MM.1S (cell line): Measurements from ENCODE around the gene CARMIL1.

ENCODE experiments used
- DNase-seq: peaks from one replicate; pipeline ENCODE4 v3.0.0-alpha.2; 2015
- H2AFZ ChIP-seq: fragments of 300-600 bp; sonication (generic); 2 replicates; pipeline ENCODE4 v1.6.0; 2016; ENCODE audit warnings: antibody characterized with exemption, low read length
- H3F3A ChIP-seq: fragments of 300-600 bp; sonication (generic); 2 replicates; pipeline ENCODE4 v1.6.1; 2016; ENCODE audit warnings: mild to moderate bottlenecking, antibody characterized with exemption, low read length, moderate library complexity, mixed read lengths; ENCODE audit not compliant: insufficient read depth
- H3K27ac ChIP-seq: fragments of 300-600 bp; sonication (generic); 2 replicates; pipeline ENCODE4 v1.5.1; 2016; ENCODE audit warnings: mild to moderate bottlenecking, low read length
- H3K27me3 ChIP-seq: fragments of 300-600 bp; sonication (generic); replicated peaks from 2 replicates; pipeline ENCODE4 v1.6.0; 2016; ENCODE audit warnings: low read length; ENCODE audit not compliant: insufficient read depth
- H3K36me3 ChIP-seq: fragments of 300-600 bp; sonication (generic); replicated peaks from 2 replicates; pipeline ENCODE4 v1.6.1; 2016; ENCODE audit warnings: mild to moderate bottlenecking, low read length, mixed read lengths; ENCODE audit not compliant: insufficient read depth
- H3K4me1 ChIP-seq: fragments of 300-600 bp; sonication (generic); 2 replicates; pipeline ENCODE4 v1.6.1; 2016; ENCODE audit warnings: low read length, mixed read lengths
- H3K4me2 ChIP-seq: fragments of 300-600 bp; sonication (generic); 2 replicates; pipeline ENCODE4 v1.6.0; 2016; ENCODE audit warnings: low read depth, low read length
- H3K4me3 ChIP-seq: fragments of 300-600 bp; sonication (generic); 2 replicates; pipeline ENCODE4 v1.5.1; 2016; ENCODE audit warnings: low read length, mixed read lengths
- H3K79me2 ChIP-seq: fragments of 300-600 bp; sonication (generic); 2 replicates; pipeline ENCODE4 v1.6.1; 2016; ENCODE audit warnings: mixed run types, low read length, mixed read lengths
- H3K9ac ChIP-seq: fragments of 300-600 bp; sonication (generic); 2 replicates; pipeline ENCODE4 v1.6.1; 2016; ENCODE audit warnings: low read length, mixed read lengths
- H3K9me2 ChIP-seq: fragments of 300-600 bp; sonication (generic); replicated peaks from 2 replicates; pipeline ENCODE4 v1.6.1; 2016; ENCODE audit warnings: mild to moderate bottlenecking, low read length, mixed read lengths; ENCODE audit not compliant: insufficient read depth
- H3K9me3 ChIP-seq: fragments of 300-600 bp; sonication (generic); replicated peaks from 2 replicates; pipeline ENCODE4 v1.6.1; 2016; ENCODE audit warnings: mild to moderate bottlenecking, low read length, mixed read lengths; ENCODE audit not compliant: insufficient read depth
- H4K20me1 ChIP-seq: fragments of 300-600 bp; sonication (generic); 2 replicates; pipeline ENCODE4 v1.6.1; 2016; ENCODE audit warnings: mild to moderate bottlenecking, low read length, moderate library complexity, mixed read lengths; ENCODE audit not compliant: insufficient read depth
- CTCF ChIP-seq: fragments of 300-600 bp; sonication (generic); IDR thresholded peaks from 2 replicates; pipeline ENCODE4 v1.5.1; 2016; ENCODE audit warnings: antibody characterized with exemption, low read length, mixed read lengths
- EZH2 ChIP-seq: fragments of 300-600 bp; sonication (generic); optimal IDR thresholded peaks from 2 replicates; pipeline ENCODE3; 2017; ENCODE audit warnings: low read depth, mild to moderate bottlenecking, antibody characterized with exemption, low read length, mixed read lengths
- EZH2phosphoT487 ChIP-seq: fragments of 300-600 bp; sonication (generic); IDR thresholded peaks from 2 replicates; pipeline ENCODE4 v1.6.1; 2018; ENCODE audit warnings: antibody characterized with exemption, low read length

CARMIL1 gene

GRCh38 chr6:25278914-25279747, at the start of gene CARMIL1:
CARMIL1 (plus strand) TSS chr6:25279374; CDS start chr6:25279796, 422 bp downstream.
- Histone ChIP-seq H3K27ac (peak within 1 kb of the TSS; percentile 75), H2AFZ (peak within 1 kb of the TSS; percentile 66), H4K20me1 (no peaks in the 10 kb centered on the region; the same call in 1 of the 2 replicates), H3K4me1 (peaks cover 29% of the 10 kb centered on the region), H3F3A (peaks cover 8% of the 10 kb centered on the region; the same call in 1 of the 2 replicates), H3K27me3 (no peaks in the 10 kb centered on the region), H3K4me3 (peak within 1 kb of the TSS; percentile 88), H3K9me2 (no peaks in the 10 kb centered on the region), H3K36me3 (no peaks in the 10 kb centered on the region), H3K4me2 (peak within 1 kb of the TSS; percentile 89), H3K9ac (peak within 1 kb of the TSS; percentile 88), H3K79me2 (peaks cover 49% of the 10 kb centered on the region), H3K9me3 (no peaks in the 10 kb centered on the region)
- TF ChIP-seq CTCF (peak; percentile 72), EZH2 (no peak), EZH2phosphoT487 (no peak)
- DNase-seq = peak; percentile 89

GRCh38 chr6:25229671-25230321, 49.4 kb upstream of the CARMIL1 start:
- Histone ChIP-seq H3K9me2 (no peaks in the 10 kb centered on the region), H3K4me1 (no peaks in the 10 kb centered on the region), H3F3A (no peaks in the 10 kb centered on the region), H3K79me2 (no peaks in the 10 kb centered on the region), H3K27ac (no peak overlapping the region), H4K20me1 (no peaks in the 10 kb centered on the region), H3K9ac (no peak overlapping the region), H3K27me3 (no peaks in the 10 kb centered on the region), H3K36me3 (no peaks in the 10 kb centered on the region), H3K9me3 (no peaks in the 10 kb centered on the region), H3K4me3 (no peak overlapping the region), H3K4me2 (no peak overlapping the region), H2AFZ (no peak overlapping the region)
- no peak for DNase-seq
- TF ChIP-seq CTCF (no peak), EZH2phosphoT487 (no peak), EZH2 (no peak)

GRCh38 chr6:25232479-25232878, 46.7 kb upstream of the CARMIL1 start:
- TF ChIP-seq EZH2phosphoT487 = no peak
- no peak for TF ChIP-seq CTCF
- TF ChIP-seq EZH2 = no peak
- Histone ChIP-seq H3K36me3 (no peaks in the 10 kb centered on the region), H3K4me2 (no peak overlapping the region), H3K79me2 (no peaks in the 10 kb centered on the region), H3K9me2 (no peaks in the 10 kb centered on the region), H3K27me3 (no peaks in the 10 kb centered on the region), H3K4me1 (no peaks in the 10 kb centered on the region), H3K4me3 (no peak overlapping the region), H3F3A (no peaks in the 10 kb centered on the region), H3K9me3 (no peaks in the 10 kb centered on the region), H2AFZ (no peak overlapping the region), H3K27ac (no peak overlapping the region), H4K20me1 (no peaks in the 10 kb centered on the region), H3K9ac (no peak overlapping the region)
- DNase-seq = no peak
